Measurements from ENCODE around the gene MLLT3. TPM values are rescaled to one million over a fixed set of nuclear protein-coding genes. Genes with fewer than 3 reads are reported as not detected.

The MLLT3 gene
- total RNA-seq, 1 donor from 2014 or later = 35.1 TPM

DNA sequence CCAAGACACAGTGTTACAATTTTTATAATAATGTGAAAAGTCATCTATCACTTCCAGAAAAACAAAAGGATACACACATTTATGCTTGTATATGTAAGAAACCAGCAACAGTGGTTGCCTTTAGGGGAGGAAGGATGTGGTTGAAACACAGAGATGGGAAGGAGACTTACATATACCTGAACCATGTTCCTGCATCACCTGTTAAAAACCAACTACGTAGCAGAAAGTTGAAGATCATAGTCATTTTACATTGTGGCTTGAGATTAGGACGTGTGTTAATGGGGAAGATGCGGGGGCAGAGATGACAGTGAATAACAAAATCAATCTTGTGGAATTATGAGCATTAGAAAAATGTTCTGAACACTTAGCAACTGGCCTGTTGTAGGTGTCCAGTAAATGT lies 307.3 kb downstream of the MLLT3 start:
- TF ChIP-seq EZH2 (IDR thresholded peaks at IDR 0.05; ENCODE audit: insufficient read depth, low read length) = no peak
- TF ChIP-seq CTCF (IDR thresholded peaks at IDR 0.05; ENCODE audit: insufficient read depth, low read depth, low read length) = no peak
- Mint-ChIP-seq H3K27ac (ENCODE audit: unreplicated experiment) (no peak overlapping the region), H3K27me3 (ENCODE audit: low read depth, unreplicated experiment) (no peaks in the 10 kb centered on the region), H3K9me3 (ENCODE audit: unreplicated experiment) (peaks cover 6% of the 10 kb centered on the region), H3K4me3 (ENCODE audit: unreplicated experiment) (no peak overlapping the region), H3K36me3 (ENCODE audit: low read depth, unreplicated experiment) (no peaks in the 10 kb centered on the region), H3K4me1 (ENCODE audit: low read depth, unreplicated experiment) (peaks cover 15% of the 10 kb centered on the region)
- FAIRE-seq (no peak), DNase-seq (ENCODE audit: low read depth) (no peak)
- no peak overlapping the region for H3K4me2 ChIP-seq (ENCODE audit: low read length)
- peaks cover 17% of the 10 kb centered on the region for H3K4me1 ChIP-seq (ENCODE audit: insufficient read depth, low read length)
- H3K9ac ChIP-seq (ENCODE audit: low read length) = no peak overlapping the region
- H3K36me3 ChIP-seq (ENCODE audit: insufficient read depth, low read length) = no peaks in the 10 kb centered on the region
- no peak overlapping the region for H3K4me3 ChIP-seq (ENCODE audit: insufficient read depth, low read depth, low read length)
- no peaks in the 10 kb centered on the region for H3K79me2 ChIP-seq (ENCODE audit: insufficient read depth, low read length)
- no peak overlapping the region for H2AFZ ChIP-seq (ENCODE audit: low read depth, low read length)
- H3K27me3 ChIP-seq (ENCODE audit: insufficient read depth, low read length) = no peaks in the 10 kb centered on the region
- H4K20me1 ChIP-seq (ENCODE audit: insufficient read depth, low read length) = no peaks in the 10 kb centered on the region
- H3K27ac ChIP-seq (ENCODE audit: low read depth, low read length) = no peak overlapping the region
- H3K9me3 ChIP-seq (ENCODE audit: insufficient read depth, low read depth, low read length) = no peaks in the 10 kb centered on the region

- H3K27ac ChIP-seq (ENCODE audit: low read depth, low read length) = no peak overlapping the region
- Mint-ChIP-seq H3K9me3 (ENCODE audit: unreplicated experiment) (peaks cover 6% of the 10 kb centered on the region), H3K4me3 (ENCODE audit: unreplicated experiment) (no peak overlapping the region), H3K4me1 (ENCODE audit: low read depth, unreplicated experiment) (peaks cover 5% of the 10 kb centered on the region), H3K27ac (ENCODE audit: unreplicated experiment) (no peak overlapping the region), H3K27me3 (ENCODE audit: low read depth, unreplicated experiment) (no peaks in the 10 kb centered on the region), H3K36me3 (ENCODE audit: low read depth, unreplicated experiment) (no peaks in the 10 kb centered on the region)
- H3K36me3 ChIP-seq (ENCODE audit: insufficient read depth, low read length) = no peaks in the 10 kb centered on the region
- H3K4me1 ChIP-seq (ENCODE audit: insufficient read depth, low read length) = peaks cover 5% of the 10 kb centered on the region
- no peaks in the 10 kb centered on the region for H3K27me3 ChIP-seq (ENCODE audit: insufficient read depth, low read length)
- TF ChIP-seq CTCF (IDR thresholded peaks at IDR 0.05; ENCODE audit: insufficient read depth, low read depth, low read length) (no peak), EZH2 (IDR thresholded peaks at IDR 0.05; ENCODE audit: insufficient read depth, low read length) (no peak)
- H3K9ac ChIP-seq (ENCODE audit: low read length) = no peak overlapping the region
- no peak overlapping the region for H3K4me2 ChIP-seq (ENCODE audit: low read length)
- H3K9me3 ChIP-seq (ENCODE audit: insufficient read depth, low read depth, low read length) = no peaks in the 10 kb centered on the region
- DNase-seq (ENCODE audit: low read depth) (no peak), FAIRE-seq (no peak)
- no peaks in the 10 kb centered on the region for H4K20me1 ChIP-seq (ENCODE audit: insufficient read depth, low read length)
- no peaks in the 10 kb centered on the region for H3K79me2 ChIP-seq (ENCODE audit: insufficient read depth, low read length)
- no peak overlapping the region for H2AFZ ChIP-seq (ENCODE audit: low read depth, low read length)
- no peak overlapping the region for H3K4me3 ChIP-seq (ENCODE audit: insufficient read depth, low read depth, low read length)
Observed at GRCh38 chr9:20313415-20313814, 308.9 kb downstream of the MLLT3 start.

DNA sequence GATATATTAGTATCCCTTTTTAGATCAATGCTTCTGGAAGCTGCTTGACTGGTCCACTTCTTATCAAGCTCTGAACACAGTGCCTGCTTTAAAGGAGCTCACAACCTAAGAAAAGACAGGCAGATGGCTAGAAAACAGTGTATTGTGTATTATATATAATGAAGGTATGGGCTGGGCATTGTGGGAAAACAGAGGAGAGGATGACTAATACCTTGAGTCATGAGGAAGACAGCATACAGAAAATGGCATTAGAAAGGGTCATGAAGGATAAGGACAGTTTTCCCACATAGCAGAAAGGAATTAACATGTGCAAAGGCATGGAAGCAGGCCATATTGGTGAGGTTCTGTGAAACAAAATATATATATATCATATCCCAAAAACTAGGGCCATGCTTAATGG lies 309.6 kb downstream of the MLLT3 start:
- Mint-ChIP-seq H3K27me3 (ENCODE audit: low read depth, unreplicated experiment) (peaks cover 3% of the 10 kb centered on the region), H3K4me3 (ENCODE audit: unreplicated experiment) (no peak overlapping the region), H3K36me3 (ENCODE audit: low read depth, unreplicated experiment) (no peaks in the 10 kb centered on the region), H3K4me1 (ENCODE audit: low read depth, unreplicated experiment) (peaks cover 5% of the 10 kb centered on the region), H3K27ac (ENCODE audit: unreplicated experiment) (no peak overlapping the region), H3K9me3 (ENCODE audit: unreplicated experiment) (peaks cover 6% of the 10 kb centered on the region)
- TF ChIP-seq EZH2 (IDR thresholded peaks at IDR 0.05; ENCODE audit: insufficient read depth, low read length) (no peak), CTCF (IDR thresholded peaks at IDR 0.05; ENCODE audit: insufficient read depth, low read depth, low read length) (no peak)
- H3K36me3 ChIP-seq (ENCODE audit: insufficient read depth, low read length) = no peaks in the 10 kb centered on the region
- no peaks in the 10 kb centered on the region for H3K79me2 ChIP-seq (ENCODE audit: insufficient read depth, low read length)
- no peak overlapping the region for H3K27ac ChIP-seq (ENCODE audit: low read depth, low read length)
- H3K4me3 ChIP-seq (ENCODE audit: insufficient read depth, low read depth, low read length) = no peak overlapping the region
- H3K4me1 ChIP-seq (ENCODE audit: insufficient read depth, low read length) = peaks cover 5% of the 10 kb centered on the region
- FAIRE-seq (peak; percentile 9), DNase-seq (ENCODE audit: low read depth) (peak; percentile 16)
- H3K4me2 ChIP-seq (ENCODE audit: low read length) = no peak overlapping the region
- H4K20me1 ChIP-seq (ENCODE audit: insufficient read depth, low read length) = no peaks in the 10 kb centered on the region
- no peak overlapping the region for H2AFZ ChIP-seq (ENCODE audit: low read depth, low read length)
- H3K9ac ChIP-seq (ENCODE audit: low read length) = no peak overlapping the region
- H3K9me3 ChIP-seq (ENCODE audit: insufficient read depth, low read depth, low read length) = no peaks in the 10 kb centered on the region
- H3K27me3 ChIP-seq (ENCODE audit: insufficient read depth, low read length) = no peaks in the 10 kb centered on the region
